ENCODE results near the gene HBS1L. TPM values are rescaled to one million over a fixed set of nuclear protein-coding genes. Genes with fewer than 3 reads are reported as not detected.
A peak's percentile ranks its signal among the peaks of the same experiment; 100 is the strongest.

The HBS1L gene
- total RNA-seq, 3 donors from 2014 or later (not counting 1 experiment from before 2014, with no cell fraction given): 75.3 to 82.2 (median 80.1) TPM

- H3K4me1 ChIP-seq (ENCODE audit: control insufficient read depth, insufficient read depth, low read length): no peaks in the 10 kb centered on the region
- H3K4me3 ChIP-seq (ENCODE audit: low read length): no peak overlapping the region
- H3K27me3 ChIP-seq (ENCODE audit: control insufficient read depth, insufficient read depth, low read length): no peaks in the 10 kb centered on the region
- 16% methylated on average over 1 of the region's 1 CpG for WGBS (ENCODE audit: insufficient coverage)
- Mint-ChIP-seq H3K36me3 (peaks cover 16% of the 10 kb centered on the region), H3K9me3 (no peaks in the 10 kb centered on the region), H3K4me1 (peaks cover 13 to 16% of the 10 kb centered on the region in 2 donors), H3K27ac (no peak overlapping the region), H3K27me3 (ENCODE audit: low read depth in 2 of 2) (no peaks in the 10 kb centered on the region), H3K4me3 (no peak overlapping the region)
- peaks cover 42% of the 10 kb centered on the region for H3K36me3 ChIP-seq (ENCODE audit: control insufficient read depth, insufficient read depth, low read length)
- H3K27ac ChIP-seq (ENCODE audit: low read length): no peak overlapping the region
- ATAC-seq: no peak
- no peak for DNase-seq
- intact Hi-C loops (cut with micrococcal nuclease): no loop called here
- H3K9me3 ChIP-seq (ENCODE audit: control insufficient read depth, insufficient read depth, low read length): no peaks in the 10 kb centered on the region
- TF ChIP-seq CTCF (IDR thresholded peaks at IDR 0.05): no peak
Observed at GRCh38 chr6:134984821-134985220, 69.8 kb downstream of the HBS1L start.

DNA sequence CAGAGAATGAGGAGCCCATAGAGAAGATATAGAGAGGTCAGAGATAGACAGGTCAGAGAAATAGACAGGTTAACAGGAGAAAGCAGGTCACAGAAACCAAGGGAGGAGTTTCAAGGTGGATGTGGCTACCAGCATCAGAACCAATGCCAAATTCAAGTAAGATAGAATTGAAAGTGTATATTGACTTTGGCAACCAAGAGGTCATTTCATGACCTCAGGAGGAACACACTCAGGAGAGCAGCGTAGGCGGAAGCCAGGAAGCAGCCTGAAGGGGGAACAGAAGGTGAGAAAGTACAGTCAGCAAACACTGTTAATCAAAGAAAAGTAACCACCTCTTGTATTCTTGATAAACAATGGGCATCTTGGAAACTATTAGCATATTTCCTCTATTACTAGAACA, 70.8 kb downstream of the HBS1L start:
- Histone ChIP-seq H3K27me3 (ENCODE audit: control insufficient read depth, insufficient read depth, low read length) (no peaks in the 10 kb centered on the region), H3K4me1 (ENCODE audit: control insufficient read depth, insufficient read depth, low read length) (no peaks in the 10 kb centered on the region), H3K4me3 (ENCODE audit: low read length) (no peak overlapping the region), H3K36me3 (ENCODE audit: control insufficient read depth, insufficient read depth, low read length) (peaks cover 47% of the 10 kb centered on the region), H3K9me3 (ENCODE audit: control insufficient read depth, insufficient read depth, low read length) (no peaks in the 10 kb centered on the region), H3K27ac (ENCODE audit: low read length) (no peak overlapping the region)
- intact Hi-C loops (cut with micrococcal nuclease): no loop called here
- peaks cover 10 to 13% of the 10 kb centered on the region in 2 donors for H3K4me1 Mint-ChIP-seq
- 86% methylated on average over 2 of the region's 2 CpGs for WGBS (ENCODE audit: insufficient coverage)
- H3K4me3 Mint-ChIP-seq: no peak overlapping the region
- H3K9me3 Mint-ChIP-seq: no peaks in the 10 kb centered on the region
- peaks cover 16% of the 10 kb centered on the region for H3K36me3 Mint-ChIP-seq
- TF ChIP-seq CTCF (IDR thresholded peaks at IDR 0.05): no peak
- H3K27ac Mint-ChIP-seq: no peak overlapping the region
- no peak for ATAC-seq
- no peak for DNase-seq
- no peaks in the 10 kb centered on the region for H3K27me3 Mint-ChIP-seq (ENCODE audit: low read depth in 2 of 2)

GRCh38 chr6:134982161-134982560, 72.5 kb downstream of the HBS1L start:
- Mint-ChIP-seq H3K27me3 (ENCODE audit: low read depth in 2 of 2) (no peaks in the 10 kb centered on the region), H3K27ac (no peak overlapping the region), H3K9me3 (no peaks in the 10 kb centered on the region), H3K36me3 (peaks cover 16% of the 10 kb centered on the region), H3K4me1 (peaks cover 10 to 13% of the 10 kb centered on the region in 2 donors), H3K4me3 (no peak overlapping the region)
- Histone ChIP-seq H3K27me3 (ENCODE audit: control insufficient read depth, insufficient read depth, low read length) (no peaks in the 10 kb centered on the region), H3K4me3 (ENCODE audit: low read length) (no peak overlapping the region), H3K4me1 (ENCODE audit: control insufficient read depth, insufficient read depth, low read length) (no peaks in the 10 kb centered on the region), H3K36me3 (ENCODE audit: control insufficient read depth, insufficient read depth, low read length) (peaks cover 54% of the 10 kb centered on the region), H3K27ac (ENCODE audit: low read length) (no peak overlapping the region), H3K9me3 (ENCODE audit: control insufficient read depth, insufficient read depth, low read length) (no peaks in the 10 kb centered on the region)
- intact Hi-C loops (cut with micrococcal nuclease): no loop called here
- ATAC-seq (no peak), DNase-seq (no peak)
- TF ChIP-seq CTCF (IDR thresholded peaks at IDR 0.05): no peak
- WGBS (ENCODE audit: insufficient coverage): 73% methylated on average over 2 of the region's 3 CpGs

DNA sequence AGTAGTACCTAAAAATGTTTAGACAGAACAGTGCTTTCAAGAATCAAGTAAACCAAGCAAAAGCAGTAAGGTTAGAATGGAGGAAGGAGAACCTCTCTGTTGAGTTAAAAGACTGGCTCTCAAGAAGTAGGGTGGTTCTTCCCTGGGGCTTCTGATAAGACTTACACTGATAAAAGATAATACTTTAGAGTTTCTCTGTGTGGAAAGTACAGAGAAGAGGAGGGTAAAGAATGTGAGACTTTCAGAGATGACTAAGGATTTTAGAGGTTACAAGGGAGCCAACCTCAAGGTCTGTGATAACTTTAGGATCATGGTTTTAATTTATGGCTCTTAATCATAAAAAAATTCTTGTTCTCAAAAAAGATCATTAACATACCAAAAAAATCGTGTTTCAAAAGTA, 73.8 kb downstream of the HBS1L start:
- Histone ChIP-seq H3K9me3 (ENCODE audit: control insufficient read depth, insufficient read depth, low read length) (no peaks in the 10 kb centered on the region), H3K27me3 (ENCODE audit: control insufficient read depth, insufficient read depth, low read length) (no peaks in the 10 kb centered on the region), H3K27ac (ENCODE audit: low read length) (no peak overlapping the region), H3K36me3 (ENCODE audit: control insufficient read depth, insufficient read depth, low read length) (peaks cover 51% of the 10 kb centered on the region), H3K4me3 (ENCODE audit: low read length) (no peak overlapping the region), H3K4me1 (ENCODE audit: control insufficient read depth, insufficient read depth, low read length) (no peaks in the 10 kb centered on the region)
- TF ChIP-seq CTCF (IDR thresholded peaks at IDR 0.05): no peak
- H3K9me3 Mint-ChIP-seq: no peaks in the 10 kb centered on the region
- H3K4me1 Mint-ChIP-seq: peaks cover 10 to 14% of the 10 kb centered on the region in 2 donors
- ATAC-seq: peak in 1 of 3 donors; percentile 48
- intact Hi-C loops (cut with micrococcal nuclease): no loop called here
- 17% methylated on average over 1 of the region's 1 CpG for WGBS (ENCODE audit: insufficient coverage)
- H3K36me3 Mint-ChIP-seq: peaks cover 16% of the 10 kb centered on the region
- DNase-seq: no peak
- H3K27ac Mint-ChIP-seq: no peak overlapping the region
- no peaks in the 10 kb centered on the region for H3K27me3 Mint-ChIP-seq (ENCODE audit: low read depth in 2 of 2)
- no peak overlapping the region for H3K4me3 Mint-ChIP-seq
